ENCODE measurements around the gene IRX4.

Gene IRX4

DNA sequence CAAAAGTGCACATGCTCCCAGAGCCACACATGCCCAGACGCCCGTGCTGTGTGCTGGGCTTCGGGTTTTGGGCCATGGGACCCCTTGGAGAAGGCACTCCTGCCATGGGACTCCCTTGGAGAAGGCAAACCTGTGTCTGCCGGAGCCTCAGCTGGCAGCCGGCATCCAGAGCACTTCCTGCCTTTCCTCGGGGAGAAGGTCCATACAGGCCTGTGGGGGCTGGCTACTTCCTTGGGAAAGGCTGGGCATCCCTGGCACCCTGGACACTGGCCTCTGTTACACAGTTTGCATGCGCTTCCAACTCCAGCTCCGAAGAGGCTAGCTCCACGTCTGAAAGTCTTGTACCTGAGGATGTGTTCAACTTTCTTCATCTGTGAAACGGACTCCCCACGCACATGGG, 14.7 kb upstream of the IRX4 start:
- TF ChIP-seq CTCF (IDR thresholded peaks at IDR 0.05; ENCODE audit: low read depth, low read length, missing control alignments), result no peak
- no peaks in the 10 kb centered on the region for H3K27me3 ChIP-seq (replicated peaks)

GRCh38 chr5:1896602-1897376, 14.1 kb upstream of the IRX4 start:
- Histone ChIP-seq H3K27ac (no peak overlapping the region), H3K36me3 (replicated peaks) (no peaks in the 10 kb centered on the region), H3K4me3 (ENCODE audit: low read depth, low read length) (no peak overlapping the region), H3K27me3 (replicated peaks) (no peaks in the 10 kb centered on the region)
- no peak for TF ChIP-seq CTCF (IDR thresholded peaks at IDR 0.05; ENCODE audit: low read depth, low read length, missing control alignments)
- in situ Hi-C loops (cut with HindIII; ENCODE audit: low pct_ligation_motif_present, low sequenced_read_pairs), result no loop called here
- DNase-seq, result no peak

More for the DNA sequence above, 14.7 kb upstream of the IRX4 start:
- DNase-seq, result no peak
- in situ Hi-C loops (cut with HindIII; ENCODE audit: low pct_ligation_motif_present, low sequenced_read_pairs), result no loop called here
- Histone ChIP-seq H3K4me3 (ENCODE audit: low read depth, low read length) (no peak overlapping the region), H3K27ac (no peak overlapping the region), H3K36me3 (replicated peaks) (no peaks in the 10 kb centered on the region)

DNA sequence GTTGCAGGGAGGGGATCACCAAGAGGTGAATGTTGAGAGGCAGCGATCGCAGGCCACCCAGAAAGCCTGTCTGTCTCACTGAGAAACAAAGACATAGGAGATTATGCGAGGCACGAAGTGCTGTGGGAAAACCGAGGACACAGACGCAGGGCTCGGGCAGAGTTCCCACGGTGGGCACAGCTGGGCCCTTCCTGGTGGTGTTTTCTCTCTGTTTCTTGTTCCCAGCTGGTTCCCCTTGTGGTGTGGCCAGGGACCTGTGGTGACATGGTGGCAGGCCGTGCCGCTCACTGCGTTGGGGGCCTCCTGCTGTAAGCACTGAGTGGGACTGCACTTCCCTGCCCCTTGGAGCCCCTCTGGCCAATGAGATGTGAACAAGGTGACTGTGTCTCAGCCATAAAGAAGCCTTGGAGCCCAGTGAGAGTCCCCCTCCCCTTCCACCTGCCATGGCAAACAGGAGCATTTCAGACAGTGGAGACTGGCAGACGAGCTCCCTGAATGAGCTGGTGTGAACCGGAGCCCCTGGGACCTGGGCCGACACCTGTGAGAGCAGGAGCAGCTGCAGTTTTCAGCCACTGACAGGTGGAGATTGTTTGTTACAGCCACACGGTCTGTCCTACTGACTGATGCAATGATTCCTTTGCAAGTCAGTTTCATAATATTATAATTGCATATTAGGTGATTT, 13.2 kb upstream of the IRX4 start:
- Histone ChIP-seq H3K4me3 (ENCODE audit: low read depth, low read length) (no peak overlapping the region), H3K27ac (no peak overlapping the region), H3K36me3 (replicated peaks) (no peaks in the 10 kb centered on the region), H3K27me3 (replicated peaks) (no peaks in the 10 kb centered on the region)
- no peak for TF ChIP-seq CTCF (IDR thresholded peaks at IDR 0.05; ENCODE audit: low read depth, low read length, missing control alignments)
- in situ Hi-C loops (cut with HindIII; ENCODE audit: low pct_ligation_motif_present, low sequenced_read_pairs), result no loop called here
- no peak for DNase-seq

DNA sequence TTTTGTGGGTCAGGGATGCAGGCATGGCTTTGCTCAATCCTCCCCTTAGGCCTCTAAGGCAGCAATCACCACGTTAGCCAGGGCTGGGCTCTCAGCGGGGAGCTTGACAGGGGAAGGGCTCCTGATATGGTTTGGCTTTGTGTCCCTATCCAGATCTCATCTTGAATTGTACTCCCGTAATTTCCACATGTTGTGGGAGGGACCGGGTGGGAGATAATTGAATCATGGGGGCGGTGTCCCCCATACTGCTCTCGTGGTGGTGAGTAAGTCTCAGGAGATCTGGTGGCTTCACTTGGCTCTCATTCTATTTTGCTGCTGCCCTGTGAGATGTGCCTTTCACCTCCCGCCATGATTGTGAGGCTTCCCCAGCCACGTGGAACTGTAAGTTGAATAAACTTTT, 11.5 kb upstream of the IRX4 start:
- TF ChIP-seq CTCF (IDR thresholded peaks at IDR 0.05; ENCODE audit: low read depth, low read length, missing control alignments), result no peak
- Histone ChIP-seq H3K4me3 (ENCODE audit: low read depth, low read length) (no peak overlapping the region), H3K27me3 (replicated peaks) (peaks cover 7% of the 10 kb centered on the region), H3K27ac (no peak overlapping the region), H3K36me3 (replicated peaks) (no peaks in the 10 kb centered on the region)
- no peak for DNase-seq
- in situ Hi-C loops (cut with HindIII; ENCODE audit: low pct_ligation_motif_present, low sequenced_read_pairs), result no loop called here

GRCh38 chr5:1893754-1894153, 11.0 kb upstream of the IRX4 start:
- no peak for TF ChIP-seq CTCF (IDR thresholded peaks at IDR 0.05; ENCODE audit: low read depth, low read length, missing control alignments)
- no peak overlapping the region for H3K27ac ChIP-seq
- in situ Hi-C loops (cut with HindIII; ENCODE audit: low pct_ligation_motif_present, low sequenced_read_pairs), result no loop called here
- no peak for DNase-seq
- H3K27me3 ChIP-seq (replicated peaks), result peaks cover 9% of the 10 kb centered on the region
- H3K36me3 ChIP-seq (replicated peaks), result no peaks in the 10 kb centered on the region
- H3K4me3 ChIP-seq (ENCODE audit: low read depth, low read length), result no peak overlapping the region
